ENCODE results near the gene PTPRO. TPM values are rescaled to one million over a fixed set of nuclear protein-coding genes. Genes with fewer than 3 reads are reported as not detected.

The PTPRO gene
- polyA plus RNA-seq, 1 donor (not counting 4 experiments of a cell fraction or from before 2014, with no cell fraction given) = 0.17 TPM

DNA sequence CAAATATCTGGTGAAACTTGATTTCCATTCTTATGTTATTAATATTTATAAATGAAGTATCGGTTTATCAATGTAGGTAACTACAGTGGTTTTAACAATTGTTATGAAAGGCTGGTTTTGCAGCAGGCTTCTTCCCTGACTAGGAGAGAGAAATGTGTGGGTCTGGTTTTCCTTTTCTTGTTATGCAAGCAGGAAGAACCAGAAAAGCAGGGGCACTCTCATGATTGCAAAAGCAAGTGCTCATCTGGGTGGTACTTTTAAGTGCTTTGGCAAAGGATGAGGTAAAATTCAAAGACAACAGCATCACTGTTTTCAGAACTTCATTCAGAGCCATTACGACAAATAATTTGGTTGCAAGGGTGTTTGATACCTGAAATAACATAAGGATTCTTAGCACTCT, 105.6 kb downstream of the PTPRO start:
- Histone ChIP-seq H3K27me3 (ENCODE audit: control insufficient read depth, extremely low read depth, insufficient read depth, low read length) (no peaks in the 10 kb centered on the region), H3K36me3 (ENCODE audit: control insufficient read depth in 2 of 2, extremely low read depth in 1 of 2, insufficient read depth in 2 of 2, low read length in 2 of 2) (no peaks in the 10 kb centered on the region), H3K9ac (ENCODE audit: control insufficient read depth, extremely low read depth, insufficient read depth, low read length) (no peak overlapping the region), H3K9me1 (ENCODE audit: control insufficient read depth, extremely low read depth, insufficient read depth, low read length) (no peaks in the 10 kb centered on the region), H3K4me3 (ENCODE audit: control insufficient read depth in 2 of 3, extremely low read depth in 1 of 3, insufficient read depth in 2 of 3, low read depth in 1 of 3, low read length in 3 of 3) (no peak overlapping the region), H3K27ac (ENCODE audit: control insufficient read depth, insufficient read depth, low read length) (no peak overlapping the region), H3K4me2 (ENCODE audit: control insufficient read depth, extremely low read depth, insufficient read depth, low read depth, low read length) (no peak overlapping the region), H4K20me1 (ENCODE audit: control insufficient read depth, extremely low read depth, insufficient read depth, low read length) (no peaks in the 10 kb centered on the region), H3K79me2 (ENCODE audit: control insufficient read depth, insufficient read depth, low read length) (no peaks in the 10 kb centered on the region), H3K4me1 (ENCODE audit: control insufficient read depth, extremely low read depth, insufficient read depth, low read length) (no peaks in the 10 kb centered on the region), H2AFZ (ENCODE audit: control insufficient read depth, low read length) (no peak overlapping the region), H3K9me3 (ENCODE audit: control insufficient read depth, low read depth, low read length) (no peaks in the 10 kb centered on the region)
- DNase-seq (ENCODE audit: low read depth, low spot score) (no peak), FAIRE-seq (no peak)
- TF ChIP-seq, protein P1, sequence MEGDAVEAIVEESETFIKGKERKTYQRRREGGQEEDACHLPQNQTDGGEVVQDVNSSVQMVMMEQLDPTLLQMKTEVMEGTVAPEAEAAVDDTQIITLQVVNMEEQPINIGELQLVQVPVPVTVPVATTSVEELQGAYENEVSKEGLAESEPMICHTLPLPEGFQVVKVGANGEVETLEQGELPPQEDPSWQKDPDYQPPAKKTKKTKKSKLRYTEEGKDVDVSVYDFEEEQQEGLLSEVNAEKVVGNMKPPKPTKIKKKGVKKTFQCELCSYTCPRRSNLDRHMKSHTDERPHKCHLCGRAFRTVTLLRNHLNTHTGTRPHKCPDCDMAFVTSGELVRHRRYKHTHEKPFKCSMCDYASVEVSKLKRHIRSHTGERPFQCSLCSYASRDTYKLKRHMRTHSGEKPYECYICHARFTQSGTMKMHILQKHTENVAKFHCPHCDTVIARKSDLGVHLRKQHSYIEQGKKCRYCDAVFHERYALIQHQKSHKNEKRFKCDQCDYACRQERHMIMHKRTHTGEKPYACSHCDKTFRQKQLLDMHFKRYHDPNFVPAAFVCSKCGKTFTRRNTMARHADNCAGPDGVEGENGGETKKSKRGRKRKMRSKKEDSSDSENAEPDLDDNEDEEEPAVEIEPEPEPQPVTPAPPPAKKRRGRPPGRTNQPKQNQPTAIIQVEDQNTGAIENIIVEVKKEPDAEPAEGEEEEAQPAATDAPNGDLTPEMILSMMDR (optimal IDR thresholded peaks at IDR 0.05 in 1 of 3, IDR thresholded peaks at IDR 0.05 in 1 of 3, conservative IDR thresholded peaks at IDR 0.05 in 1 of 3; ENCODE audit: extremely low read depth in 1 of 3, insufficient read depth in 2 of 3, low read length in 3 of 3) = no peak
- TF ChIP-seq EZH2 (IDR thresholded peaks at IDR 0.05; ENCODE audit: low read length) = no peak
- dilution Hi-C loops (cut with MboI; ENCODE audit: extremely low pct_ligation_motif_present, low sequenced_read_pairs) = no loop called here

DNA sequence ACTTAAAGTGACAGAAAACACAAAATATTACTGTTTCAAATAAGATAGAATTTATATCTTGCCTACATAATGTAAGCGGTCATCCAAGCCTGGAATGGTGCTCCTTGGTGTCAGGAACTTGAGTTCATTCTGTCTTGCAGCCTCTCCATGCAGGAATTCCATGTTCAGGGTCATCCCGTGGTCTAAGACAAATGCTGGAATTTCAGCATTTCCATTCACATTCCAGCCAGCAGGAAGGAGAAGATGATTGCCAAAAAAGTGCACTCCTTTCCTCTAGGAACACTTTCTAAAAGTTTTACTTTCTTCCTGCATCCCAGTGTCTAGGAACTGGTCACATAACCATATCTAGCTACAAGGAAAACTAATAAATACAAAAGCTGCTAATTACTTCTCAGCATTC, 106.3 kb downstream of the PTPRO start:
- FAIRE-seq = no peak
- Histone ChIP-seq H3K4me1 (ENCODE audit: control insufficient read depth, extremely low read depth, insufficient read depth, low read length) (no peaks in the 10 kb centered on the region), H4K20me1 (ENCODE audit: control insufficient read depth, extremely low read depth, insufficient read depth, low read length) (no peaks in the 10 kb centered on the region), H3K36me3 (ENCODE audit: control insufficient read depth in 2 of 2, extremely low read depth in 1 of 2, insufficient read depth in 2 of 2, low read length in 2 of 2) (no peaks in the 10 kb centered on the region), H2AFZ (ENCODE audit: control insufficient read depth, low read length) (no peak overlapping the region), H3K27ac (ENCODE audit: control insufficient read depth, insufficient read depth, low read length) (no peak overlapping the region), H3K27me3 (ENCODE audit: control insufficient read depth, extremely low read depth, insufficient read depth, low read length) (no peaks in the 10 kb centered on the region), H3K4me2 (ENCODE audit: control insufficient read depth, extremely low read depth, insufficient read depth, low read depth, low read length) (no peak overlapping the region), H3K4me3 (ENCODE audit: control insufficient read depth in 2 of 3, extremely low read depth in 1 of 3, insufficient read depth in 2 of 3, low read depth in 1 of 3, low read length in 3 of 3) (no peak overlapping the region), H3K9me3 (ENCODE audit: control insufficient read depth, low read depth, low read length) (no peaks in the 10 kb centered on the region), H3K9me1 (ENCODE audit: control insufficient read depth, extremely low read depth, insufficient read depth, low read length) (no peaks in the 10 kb centered on the region), H3K9ac (ENCODE audit: control insufficient read depth, extremely low read depth, insufficient read depth, low read length) (no peak overlapping the region), H3K79me2 (ENCODE audit: control insufficient read depth, insufficient read depth, low read length) (no peaks in the 10 kb centered on the region)
- no peak for DNase-seq (ENCODE audit: low read depth, low spot score)
- TF ChIP-seq, protein P1 (optimal IDR thresholded peaks at IDR 0.05 in 1 of 3, IDR thresholded peaks at IDR 0.05 in 1 of 3, conservative IDR thresholded peaks at IDR 0.05 in 1 of 3; ENCODE audit: extremely low read depth in 1 of 3, insufficient read depth in 2 of 3, low read length in 3 of 3) = no peak
- TF ChIP-seq EZH2 (IDR thresholded peaks at IDR 0.05; ENCODE audit: low read length) = no peak
- dilution Hi-C loops (cut with MboI; ENCODE audit: extremely low pct_ligation_motif_present, low sequenced_read_pairs) = no loop called here

Data from keratinocyte (primary cell).